SH-SY5Y (cell line): ENCODE measurements around the gene PHF19.

Source experiments
- GATA2 ChIP-seq: IDR thresholded peaks from 2 replicates; pipeline ENCODE4 v1.6.1; 2011; ENCODE audit warnings: mild to moderate bottlenecking, low read depth, low read length
- GATA3 ChIP-seq: IDR thresholded peaks from 2 replicates; pipeline ENCODE4 v1.6.1; 2011; ENCODE audit warnings: low read depth, mild to moderate bottlenecking, low read length, moderate library complexity

- TF ChIP-seq GATA2 = no peak
- no peak for TF ChIP-seq GATA3
These were observed 44.2 kb downstream of the PHF19 start for GRCh38 chr9:120832807-120833206.
